Sigmoid colon (tissue), 7 donors: ENCODE measurements around the gene DAPK2. TPM values are rescaled to one million over a fixed set of nuclear protein-coding genes. Genes with fewer than 3 reads are reported as not detected.
"Not testable (repeated sequence)": the region's sequence is repeated elsewhere in the genome, so short reads cannot be mapped to it uniquely, and the experiment has no call there.

Source experiments
- DNase-seq: peaks from one replicate; pipeline ENCODE4 v3.0.0-alpha.2; 2019
- H3K27ac ChIP-seq, 4 donors: fragments of 200-600 bp; sonication (generic); one replicate each; pipeline ENCODE4 v1.5.1; 2016 to 2019; ENCODE audit warnings: mild to moderate bottlenecking in 1 of 4
- H3K27me3 ChIP-seq, 3 donors: fragments of 200-600 bp; sonication (generic); one replicate each; pipeline ENCODE4 v1.5.1; 2019; ENCODE audit warnings: mild to moderate bottlenecking in 1 of 3
- H3K36me3 ChIP-seq, 4 donors: fragments of 200-600 bp; sonication (generic); one replicate each; pipeline ENCODE4 v1.5.1; 2016 to 2019
- H3K4me1 ChIP-seq, 4 donors: fragments of 200-600 bp; sonication (generic); one replicate each; pipeline ENCODE4 v1.5.1; 2017 to 2019
- H3K4me3 ChIP-seq, 4 donors: fragments of 200-600 bp; sonication (generic); one replicate each; pipeline ENCODE4 v1.5.1; 2017 to 2019; ENCODE audit warnings: mild to moderate bottlenecking in 2 of 4, moderate library complexity in 1 of 4
- H3K9me3 ChIP-seq, 4 donors: fragments of 200-600 bp in 3 of 4; sonication (generic) in 3 of 4; one replicate each; pipeline versions ENCODE4 v1.5.1 to v1.6.1; 2013 to 2019
- EP300 ChIP-seq, 4 donors: sonication (generic); formaldehyde crosslinking; IDR thresholded peaks; one replicate each; pipeline ENCODE4 v1.6.1; 2017; ENCODE audit warnings: antibody characterized with exemption in 4 of 4
- POLR2A ChIP-seq, 2 donors: fragments of 450-650 bp; IDR thresholded peaks; one replicate each; pipeline ENCODE4 v1.6.1; 2016; ENCODE audit warnings: antibody characterized with exemption in 2 of 2, mild to moderate bottlenecking in 2 of 2, moderate library complexity in 2 of 2
- POLR2AphosphoS5 ChIP-seq, 4 donors: sonication (generic); formaldehyde crosslinking; IDR thresholded peaks; one replicate each; pipeline ENCODE4 v1.6.1; 2017; ENCODE audit warnings: antibody characterized with exemption in 4 of 4
- WGBS, 2 donors: extraction: QIAGEN DNeasy Blood & Tissue Kit; methylation state at CpG; one replicate each; pipeline ENCODE4 v1.1.7; 2013; 5-methylcytosine and 5-hydroxymethylcytosine counted together
- intact Hi-C: fragments of 100-400 bp; cut with DNase I; formaldehyde crosslinking; loops from one replicate; pipeline ENCODE4 v1.15.1; 2023
- polyA plus RNA-seq, 3 donors: library from polyadenylated mRNA; stranded (reverse); fragments of 200-250 nt; gene quantifications; one replicate each; pipeline ENCODE4 v1.2.3, GENCODE V29; 2013
- total RNA-seq, 4 donors: library from RNA; depleted of rRNA; stranded (reverse); fragments of >200 nt; gene quantifications; one replicate each; pipeline ENCODE4 v1.1.0, GENCODE V29; 2016
- TF ChIP-seq, protein P1 (sequence below), 4 experiments: fragments of 450-650 bp in 3 of 4; fragments of 200-600 bp in 1 of 4; IDR thresholded peaks; one replicate each; pipeline ENCODE4 v1.5.1; 2016 to 2019; ENCODE audit warnings: antibody characterized with exemption in 4 of 4, mild to moderate bottlenecking in 3 of 4, moderate library complexity in 2 of 4
- donor health status: healthy with polysubstance abuse.
- donor health status: Bipolar disorder and iron deficiency.
- donor health status: healthy.

Gene DAPK2
- total and polyA plus RNA-seq, 7 donors, result 2.1 to 27.7 (median 5.5) TPM

GRCh38 chr15:64067564-64068030 lies 21.3 kb upstream of the DAPK2 start:
- intact Hi-C loops, result loop anchor here (5.0 to 10.0 kb wide), 2 partner anchors 173 to 315 kb away; no protein-coding TSS in a partner anchor
- TF ChIP-seq POLR2AphosphoS5 (IDR thresholded peaks at IDR 0.05) (no peak), EP300 (IDR thresholded peaks at IDR 0.05) (no peak)
- TF ChIP-seq, protein P1, sequence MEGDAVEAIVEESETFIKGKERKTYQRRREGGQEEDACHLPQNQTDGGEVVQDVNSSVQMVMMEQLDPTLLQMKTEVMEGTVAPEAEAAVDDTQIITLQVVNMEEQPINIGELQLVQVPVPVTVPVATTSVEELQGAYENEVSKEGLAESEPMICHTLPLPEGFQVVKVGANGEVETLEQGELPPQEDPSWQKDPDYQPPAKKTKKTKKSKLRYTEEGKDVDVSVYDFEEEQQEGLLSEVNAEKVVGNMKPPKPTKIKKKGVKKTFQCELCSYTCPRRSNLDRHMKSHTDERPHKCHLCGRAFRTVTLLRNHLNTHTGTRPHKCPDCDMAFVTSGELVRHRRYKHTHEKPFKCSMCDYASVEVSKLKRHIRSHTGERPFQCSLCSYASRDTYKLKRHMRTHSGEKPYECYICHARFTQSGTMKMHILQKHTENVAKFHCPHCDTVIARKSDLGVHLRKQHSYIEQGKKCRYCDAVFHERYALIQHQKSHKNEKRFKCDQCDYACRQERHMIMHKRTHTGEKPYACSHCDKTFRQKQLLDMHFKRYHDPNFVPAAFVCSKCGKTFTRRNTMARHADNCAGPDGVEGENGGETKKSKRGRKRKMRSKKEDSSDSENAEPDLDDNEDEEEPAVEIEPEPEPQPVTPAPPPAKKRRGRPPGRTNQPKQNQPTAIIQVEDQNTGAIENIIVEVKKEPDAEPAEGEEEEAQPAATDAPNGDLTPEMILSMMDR (IDR thresholded peaks at IDR 0.05), result peak; percentile 66 to 89 (median 78)
- WGBS, 2 donors, result 13 to 24% methylated on average over 11 of the region's 11 CpGs
- H3K4me1 ChIP-seq, result peaks cover 0 to 39% (median 32%) of the 10 kb centered on the region in 4 donors
- H3K27me3 ChIP-seq, result no peaks in the 10 kb centered on the region
- no peak overlapping the region for H3K27ac ChIP-seq
- no peaks in the 10 kb centered on the region for H3K36me3 ChIP-seq
- H3K9me3 ChIP-seq, result no peaks in the 10 kb centered on the region
- peak; percentile 73 for DNase-seq
- peak overlapping the region in 1 of 4 donors; percentile 5 for H3K4me3 ChIP-seq

- intact Hi-C loops, result loop anchor here (5.0 to 10.0 kb wide), 2 partner anchors 172 to 314 kb away; no protein-coding TSS in a partner anchor
- TF ChIP-seq, protein P1 (IDR thresholded peaks at IDR 0.05), result no peak
- TF ChIP-seq POLR2AphosphoS5 (IDR thresholded peaks at IDR 0.05) (no peak), EP300 (IDR thresholded peaks at IDR 0.05) (no peak), POLR2A (IDR thresholded peaks at IDR 0.05) (no peak)
- no peak for DNase-seq
- no peaks in the 10 kb centered on the region for H3K9me3 ChIP-seq
- H3K27me3 ChIP-seq, result no peaks in the 10 kb centered on the region
- no peak overlapping the region for H3K4me3 ChIP-seq
- WGBS, 2 donors, result 24 to 66% methylated on average over 1 of the region's 1 CpG
- peaks cover 0 to 28% (median 25%) of the 10 kb centered on the region in 4 donors for H3K4me1 ChIP-seq
- H3K27ac ChIP-seq, result no peak overlapping the region
- no peaks in the 10 kb centered on the region for H3K36me3 ChIP-seq
Observed at GRCh38 chr15:64066451-64066850, 20.2 kb upstream of the DAPK2 start.

DNA sequence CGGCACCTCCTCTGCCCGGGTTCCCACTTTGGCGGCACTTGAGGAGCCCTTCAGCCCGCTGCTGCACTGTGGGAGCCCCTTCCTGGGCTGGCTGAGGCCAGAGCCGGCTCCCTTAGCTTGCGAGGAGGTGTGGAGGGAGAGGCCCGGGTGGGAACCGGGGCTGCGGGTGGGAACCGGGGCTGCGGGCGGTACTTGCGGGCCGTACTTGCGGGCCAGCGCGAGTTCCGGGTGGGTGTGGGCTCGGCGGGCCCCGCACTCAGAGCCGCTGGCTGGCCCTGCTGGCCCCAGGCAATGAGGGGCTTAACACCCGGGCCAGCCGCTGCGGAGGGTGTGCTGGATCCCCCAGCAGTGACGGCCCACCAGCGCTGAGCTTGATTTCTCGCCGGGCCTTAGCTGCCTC lies 14.4 kb upstream of the DAPK2 start:
- H3K36me3 ChIP-seq, result no peaks in the 10 kb centered on the region
- no peak overlapping the region for H3K27ac ChIP-seq
- TF ChIP-seq POLR2A (IDR thresholded peaks at IDR 0.05) (no peak), POLR2AphosphoS5 (IDR thresholded peaks at IDR 0.05) (no peak), EP300 (IDR thresholded peaks at IDR 0.05) (no peak)
- TF ChIP-seq, protein P1 (IDR thresholded peaks at IDR 0.05), result no peak
- H3K27me3 ChIP-seq, result no peaks in the 10 kb centered on the region
- WGBS, 2 donors, result 96 to 97% methylated on average over 29 of the region's 29 CpGs
- intact Hi-C loops, result loop anchor here (10.0 kb wide), 1 partner anchor 166 kb away; no protein-coding TSS in a partner anchor
- no peaks in the 10 kb centered on the region for H3K4me1 ChIP-seq
- no peak for DNase-seq
- no peak overlapping the region for H3K4me3 ChIP-seq
- no peaks in the 10 kb centered on the region for H3K9me3 ChIP-seq

- H3K27me3 ChIP-seq, H3K27ac ChIP-seq, H3K36me3 ChIP-seq, intact Hi-C loops, H3K9me3 ChIP-seq, H3K4me1 ChIP-seq, DNase-seq, H3K4me3 ChIP-seq: not testable (repeated sequence)
- WGBS, 2 donors, result 93 to 96% methylated on average over 2 of the region's 2 CpGs
Observed at GRCh38 chr15:64059104-64059503, 12.8 kb upstream of the DAPK2 start.

- no peak overlapping the region for H3K4me3 ChIP-seq
- DNase-seq, result no peak
- H3K27me3 ChIP-seq, result no peaks in the 10 kb centered on the region
- no peaks in the 10 kb centered on the region for H3K4me1 ChIP-seq
- TF ChIP-seq EP300 (IDR thresholded peaks at IDR 0.05), result no peak
- no peak for TF ChIP-seq POLR2A (IDR thresholded peaks at IDR 0.05)
- TF ChIP-seq POLR2AphosphoS5 (IDR thresholded peaks at IDR 0.05), result no peak
- TF ChIP-seq, protein P1 (IDR thresholded peaks at IDR 0.05), result no peak
- H3K27ac ChIP-seq, result no peak overlapping the region
- WGBS, 2 donors, result 89 to 90% methylated on average over 5 of the region's 5 CpGs
- intact Hi-C loops, result no loop called here
- H3K36me3 ChIP-seq, result no peaks in the 10 kb centered on the region
- no peaks in the 10 kb centered on the region for H3K9me3 ChIP-seq
Observed at GRCh38 chr15:64058279-64058678, 12.0 kb upstream of the DAPK2 start.

GRCh38 chr15:64053674-64054073 lies 7.4 kb upstream of the DAPK2 start:
- not testable (repeated sequence) for H3K4me3 ChIP-seq

More at GRCh38 chr15:64053674-64054073, 7.4 kb upstream of the DAPK2 start:
- H3K4me1 ChIP-seq, H3K9me3 ChIP-seq, H3K36me3 ChIP-seq, H3K27ac ChIP-seq, intact Hi-C loops, H3K27me3 ChIP-seq, DNase-seq: not testable (repeated sequence)
- 89 to 91% methylated on average over 12 of the region's 12 CpGs for WGBS, 2 donors
